Cardiac muscle cell (in vitro differentiated cells and primary cell): ENCODE measurements around the gene KTI12. TPM values are rescaled to one million over a fixed set of nuclear protein-coding genes. Genes with fewer than 3 reads are reported as not detected.
A peak's percentile ranks its signal among the peaks of the same experiment; 100 is the strongest.
"Not testable (repeated sequence)": the region's sequence is repeated elsewhere in the genome, so short reads cannot be mapped to it uniquely, and the experiment has no call there.

Source experiments
- DNase-seq, 2 donors: peaks; one replicate each; pipeline versions ENCODE4 v3.0.0 to v3.0.0-alpha.2; 2010 to 2017; ENCODE audit warnings: low read depth in 1 of 2, low spot score in 1 of 2
- H3K27ac ChIP-seq: fragments of 200-600 bp; sonication (generic); 2 replicates; pipeline ENCODE4 v1.5.1; 2016
- H3K27me3 ChIP-seq: fragments of 200-600 bp; sonication (generic); 2 replicates; pipeline ENCODE4 v1.6.0; 2016; ENCODE audit warnings: control low read depth
- H3K36me3 ChIP-seq: fragments of 200-600 bp; sonication (generic); 2 replicates; pipeline ENCODE4 v1.5.1; 2016; ENCODE audit warnings: control low read depth
- H3K4me1 ChIP-seq: fragments of 200-600 bp; sonication (generic); 2 replicates; pipeline ENCODE4 v1.8.1; 2017; ENCODE audit warnings: low read depth, mild to moderate bottlenecking, mixed run types
- H3K4me3 ChIP-seq: fragments of 200-600 bp; sonication (generic); 2 replicates; pipeline ENCODE4 v1.5.1; 2016; ENCODE audit warnings: mild to moderate bottlenecking
- H3K9me3 ChIP-seq: fragments of 200-600 bp; sonication (generic); 2 replicates; pipeline ENCODE4 v1.5.1; 2017; ENCODE audit warnings: low read depth, mild to moderate bottlenecking, control low read depth
- polyA plus RNA-seq: library from polyadenylated mRNA; unstranded; fragments of >200 nt; fragmentation: Nextera tagmentation; extraction: Ambion mirVana; gene quantifications from 2 replicates; pipeline ENCODE4 v1.2.1, GENCODE V29; 2016
- total RNA-seq: library from RNA; depleted of rRNA; stranded (reverse); fragments of >200 nt; gene quantifications from 2 replicates; pipeline ENCODE4 v1.2.3, GENCODE V29; 2016
- TF ChIP-seq, protein P1 (sequence below): IDR thresholded peaks from 2 replicates; pipeline ENCODE4 v1.5.1; 2012; ENCODE audit warnings: low read depth, mild to moderate bottlenecking, low read length

Gene KTI12
- total and polyA plus RNA-seq, 2 experiments from 2014 or later, result 6.6 to 11.9 TPM

GRCh38 chr1:52008071-52008809, 25.4 kb downstream of the KTI12 start:
- TF ChIP-seq, protein P1, sequence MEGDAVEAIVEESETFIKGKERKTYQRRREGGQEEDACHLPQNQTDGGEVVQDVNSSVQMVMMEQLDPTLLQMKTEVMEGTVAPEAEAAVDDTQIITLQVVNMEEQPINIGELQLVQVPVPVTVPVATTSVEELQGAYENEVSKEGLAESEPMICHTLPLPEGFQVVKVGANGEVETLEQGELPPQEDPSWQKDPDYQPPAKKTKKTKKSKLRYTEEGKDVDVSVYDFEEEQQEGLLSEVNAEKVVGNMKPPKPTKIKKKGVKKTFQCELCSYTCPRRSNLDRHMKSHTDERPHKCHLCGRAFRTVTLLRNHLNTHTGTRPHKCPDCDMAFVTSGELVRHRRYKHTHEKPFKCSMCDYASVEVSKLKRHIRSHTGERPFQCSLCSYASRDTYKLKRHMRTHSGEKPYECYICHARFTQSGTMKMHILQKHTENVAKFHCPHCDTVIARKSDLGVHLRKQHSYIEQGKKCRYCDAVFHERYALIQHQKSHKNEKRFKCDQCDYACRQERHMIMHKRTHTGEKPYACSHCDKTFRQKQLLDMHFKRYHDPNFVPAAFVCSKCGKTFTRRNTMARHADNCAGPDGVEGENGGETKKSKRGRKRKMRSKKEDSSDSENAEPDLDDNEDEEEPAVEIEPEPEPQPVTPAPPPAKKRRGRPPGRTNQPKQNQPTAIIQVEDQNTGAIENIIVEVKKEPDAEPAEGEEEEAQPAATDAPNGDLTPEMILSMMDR, result no peak
- H3K9me3 ChIP-seq, result no peaks in the 10 kb centered on the region
- H3K27me3 ChIP-seq, result no peaks in the 10 kb centered on the region
- H3K27ac ChIP-seq, result no peak overlapping the region
- no peak overlapping the region for H3K4me3 ChIP-seq
- no peak for DNase-seq
- no peaks in the 10 kb centered on the region for H3K4me1 ChIP-seq
- no peaks in the 10 kb centered on the region for H3K36me3 ChIP-seq

GRCh38 chr1:52007215-52008002, 26.2 kb downstream of the KTI12 start:
- Histone ChIP-seq H3K4me3 (no peak overlapping the region), H3K27me3 (no peaks in the 10 kb centered on the region), H3K4me1 (no peaks in the 10 kb centered on the region), H3K36me3 (no peaks in the 10 kb centered on the region), H3K27ac (no peak overlapping the region), H3K9me3 (no peaks in the 10 kb centered on the region)
- TF ChIP-seq, protein P1, result no peak
- DNase-seq, result no peak

DNA sequence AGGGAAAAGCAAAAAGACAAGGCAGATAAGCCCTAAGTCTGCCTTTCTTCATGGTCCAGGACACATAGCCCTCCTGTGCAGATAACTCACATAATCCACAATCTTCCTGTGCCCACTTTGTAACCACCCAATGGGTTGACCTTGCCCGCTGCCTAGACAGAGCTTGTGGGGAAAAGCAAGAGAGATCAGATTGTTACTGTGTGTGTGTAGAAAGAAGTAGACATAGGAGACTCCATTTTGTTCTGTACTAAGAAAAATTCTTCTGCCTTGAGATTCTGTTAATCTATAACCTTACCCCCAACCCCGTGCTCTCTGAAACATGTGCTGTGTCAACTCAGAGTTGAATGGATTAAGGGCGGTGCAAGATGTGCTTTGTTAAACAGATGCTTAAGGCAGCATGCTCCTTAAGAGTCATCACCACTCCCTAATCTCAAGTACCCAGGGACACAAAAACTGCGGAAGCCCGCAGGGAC, 27.5 kb downstream of the KTI12 start:
- not testable (repeated sequence) for H3K4me3 ChIP-seq, H3K36me3 ChIP-seq, H3K27me3 ChIP-seq, H3K9me3 ChIP-seq, H3K27ac ChIP-seq, H3K4me1 ChIP-seq, DNase-seq

GRCh38 chr1:52005548-52005947, 28.1 kb downstream of the KTI12 start:
- not testable (repeated sequence) for H3K4me1 ChIP-seq, H3K27me3 ChIP-seq, H3K27ac ChIP-seq, H3K9me3 ChIP-seq, H3K36me3 ChIP-seq, H3K4me3 ChIP-seq
- DNase-seq, result peak in 1 of 2 donors; percentile 53

- no peak for DNase-seq
- TF ChIP-seq, protein P1, result no peak
- no peaks in the 10 kb centered on the region for H3K4me1 ChIP-seq
- H3K27ac ChIP-seq, result no peak overlapping the region
- H3K9me3 ChIP-seq, result no peaks in the 10 kb centered on the region
- no peak overlapping the region for H3K4me3 ChIP-seq
- H3K36me3 ChIP-seq, result no peaks in the 10 kb centered on the region
- H3K27me3 ChIP-seq, result no peaks in the 10 kb centered on the region
Measured at GRCh38 chr1:52003877-52004276, 29.7 kb downstream of the KTI12 start.

DNA sequence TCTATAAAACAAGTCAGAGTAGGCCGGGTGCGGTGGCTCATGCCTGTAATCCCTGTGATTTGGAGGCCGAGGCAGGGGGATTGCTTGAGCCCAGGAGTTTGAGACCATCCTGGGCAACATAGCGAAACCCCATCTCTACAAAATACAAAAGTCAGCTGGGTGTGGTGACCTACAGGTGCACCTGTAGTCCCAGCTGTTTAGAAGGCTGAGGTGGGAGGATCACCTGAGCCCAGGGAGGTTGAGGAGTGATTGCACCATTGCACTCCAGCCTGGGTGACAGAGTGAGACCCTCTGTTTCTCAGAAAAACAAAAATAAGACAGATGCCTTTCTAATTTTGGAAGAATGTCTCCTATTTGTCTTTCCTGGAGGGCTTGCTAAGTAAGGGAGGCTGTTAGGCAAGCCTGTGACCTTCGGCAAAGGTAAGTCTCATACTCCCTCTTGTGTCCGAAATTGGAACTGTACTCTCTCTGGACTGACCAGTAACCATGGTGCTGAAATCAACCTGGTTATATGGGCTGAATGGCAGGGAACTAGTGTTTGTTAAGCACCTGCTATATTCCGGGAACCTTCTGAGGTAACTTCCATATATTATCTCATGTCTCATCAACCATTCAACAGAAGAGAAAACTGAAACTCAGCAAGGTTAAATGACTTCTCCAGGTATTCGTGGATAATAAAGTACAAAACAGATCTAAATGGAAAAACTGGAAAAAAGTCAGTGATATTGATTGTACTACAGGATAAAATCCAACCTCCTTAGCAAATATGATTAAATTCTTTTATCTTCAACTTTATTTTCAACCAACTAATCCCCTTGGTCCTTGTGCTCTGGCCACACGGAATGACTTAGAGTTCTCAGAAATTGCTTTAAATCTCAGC, 31.3 kb downstream of the KTI12 start:
- Histone ChIP-seq H3K4me1 (no peaks in the 10 kb centered on the region), H3K9me3 (no peaks in the 10 kb centered on the region), H3K27me3 (no peaks in the 10 kb centered on the region), H3K36me3 (no peaks in the 10 kb centered on the region), H3K4me3 (no peak overlapping the region), H3K27ac (no peak overlapping the region)
- peak; percentile 93 to 94 for DNase-seq
- TF ChIP-seq, protein P1, result peak; percentile 88
